HepG2 (cell line): ENCODE measurements around the gene TXNDC16.

Experiments
- JUN ChIP-seq: sonication (generic); formaldehyde crosslinking; IDR thresholded peaks from 2 replicates; pipeline ENCODE4 v1.4.0; 2020; ENCODE audit warnings: mild to moderate bottlenecking, missing genetic modification reagents
- NRL ChIP-seq: sonication (generic); formaldehyde crosslinking; IDR thresholded peaks from 2 replicates; pipeline ENCODE4 v1.5.0; 2020; ENCODE audit warnings: missing genetic modification reagents, mild to moderate bottlenecking, moderate library complexity, borderline replicate concordance

GRCh38 chr14:52461721-52462120 lies 90.6 kb downstream of the TXNDC16 start:
- TF ChIP-seq JUN (CRISPR knock-in tag) = no peak
- TF ChIP-seq NRL (CRISPR knock-in tag) = no peak
